ENCODE data around the gene KCNH6.

- TF ChIP-seq ZNF555 (tag by site-specific recombination; conservative IDR thresholded peaks at IDR 0.05) (no peak), REST (tag by site-specific recombination; IDR thresholded peaks at IDR 0.05) (no peak), ZNF23 (tag by site-specific recombination; IDR thresholded peaks at IDR 0.05; ENCODE audit: borderline replicate concordance) (no peak), ZNF558 (tag by site-specific recombination; IDR thresholded peaks at IDR 0.05) (no peak), CTCF (tag by site-specific recombination; IDR thresholded peaks at IDR 0.05) (no peak), ZNF580 (tag by site-specific recombination; IDR thresholded peaks at IDR 0.05) (no peak), ZIC2 (tag by site-specific recombination; IDR thresholded peaks at IDR 0.05) (no peak), YY1 (tag by site-specific recombination; IDR thresholded peaks at IDR 0.05) (no peak)
Measured at GRCh38 chr17:63481488-63481870, 41.7 kb upstream of the KCNH6 start.
